Keratinocyte (primary cell): ENCODE data around the gene MYBPC2.

ENCODE experiments used
- EZH2 ChIP-seq: IDR thresholded peaks from one replicate; pipeline ENCODE4 v1.6.1; 2012; ENCODE audit warnings: inconsistent platforms, mild to moderate bottlenecking, low read length, moderate library complexity
- TF ChIP-seq, protein P1 (sequence below), 3 experiments: IDR thresholded peaks in 1 of 3; conservative IDR thresholded peaks in 1 of 3; optimal IDR thresholded peaks in 1 of 3; 2 replicates in 2 of 3; 3 replicates in 1 of 3; pipeline versions ENCODE3 to v1.5.1; 2011; ENCODE audit warnings: low read length in 3 of 3, mild to moderate bottlenecking in 3 of 3, moderate library complexity in 2 of 3, control low read depth in 1 of 3, inconsistent platforms in 1 of 3; ENCODE audit not compliant: insufficient read depth in 2 of 3; ENCODE audit errors: extremely low read depth in 1 of 3

DNA sequence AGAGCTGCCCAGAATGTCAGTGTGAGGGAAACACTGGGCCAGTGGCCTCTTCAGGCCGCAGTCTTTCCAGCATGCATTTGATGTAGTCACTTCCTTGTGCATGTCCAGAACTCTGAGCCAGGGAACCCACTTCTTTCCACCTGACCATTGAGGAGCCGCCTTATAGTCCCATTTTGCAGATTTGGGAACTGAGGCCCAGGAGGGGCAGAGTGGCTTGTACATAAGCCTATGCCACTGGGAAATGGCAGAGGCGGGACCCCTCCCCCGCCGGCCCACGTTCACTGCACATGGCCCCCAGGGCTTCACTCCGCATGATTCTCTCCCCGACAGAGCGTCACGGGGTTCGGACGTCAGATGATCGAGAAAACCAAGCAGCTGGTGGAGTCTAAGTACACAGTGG, 19.6 kb upstream of the MYBPC2 start:
- TF ChIP-seq, protein P1, sequence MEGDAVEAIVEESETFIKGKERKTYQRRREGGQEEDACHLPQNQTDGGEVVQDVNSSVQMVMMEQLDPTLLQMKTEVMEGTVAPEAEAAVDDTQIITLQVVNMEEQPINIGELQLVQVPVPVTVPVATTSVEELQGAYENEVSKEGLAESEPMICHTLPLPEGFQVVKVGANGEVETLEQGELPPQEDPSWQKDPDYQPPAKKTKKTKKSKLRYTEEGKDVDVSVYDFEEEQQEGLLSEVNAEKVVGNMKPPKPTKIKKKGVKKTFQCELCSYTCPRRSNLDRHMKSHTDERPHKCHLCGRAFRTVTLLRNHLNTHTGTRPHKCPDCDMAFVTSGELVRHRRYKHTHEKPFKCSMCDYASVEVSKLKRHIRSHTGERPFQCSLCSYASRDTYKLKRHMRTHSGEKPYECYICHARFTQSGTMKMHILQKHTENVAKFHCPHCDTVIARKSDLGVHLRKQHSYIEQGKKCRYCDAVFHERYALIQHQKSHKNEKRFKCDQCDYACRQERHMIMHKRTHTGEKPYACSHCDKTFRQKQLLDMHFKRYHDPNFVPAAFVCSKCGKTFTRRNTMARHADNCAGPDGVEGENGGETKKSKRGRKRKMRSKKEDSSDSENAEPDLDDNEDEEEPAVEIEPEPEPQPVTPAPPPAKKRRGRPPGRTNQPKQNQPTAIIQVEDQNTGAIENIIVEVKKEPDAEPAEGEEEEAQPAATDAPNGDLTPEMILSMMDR (optimal IDR thresholded peaks at IDR 0.05 in 1 of 3, IDR thresholded peaks at IDR 0.05 in 1 of 3, conservative IDR thresholded peaks at IDR 0.05 in 1 of 3; ENCODE audit: extremely low read depth in 1 of 3, insufficient read depth in 2 of 3, low read length in 3 of 3) = no peak
- TF ChIP-seq EZH2 = no peak
